ENCODE results near the gene ATP11C.
"Not testable (repeated sequence)": the region's sequence is repeated elsewhere in the genome, so short reads cannot be mapped to it uniquely, and the experiment has no call there.

ATP11C gene

DNA sequence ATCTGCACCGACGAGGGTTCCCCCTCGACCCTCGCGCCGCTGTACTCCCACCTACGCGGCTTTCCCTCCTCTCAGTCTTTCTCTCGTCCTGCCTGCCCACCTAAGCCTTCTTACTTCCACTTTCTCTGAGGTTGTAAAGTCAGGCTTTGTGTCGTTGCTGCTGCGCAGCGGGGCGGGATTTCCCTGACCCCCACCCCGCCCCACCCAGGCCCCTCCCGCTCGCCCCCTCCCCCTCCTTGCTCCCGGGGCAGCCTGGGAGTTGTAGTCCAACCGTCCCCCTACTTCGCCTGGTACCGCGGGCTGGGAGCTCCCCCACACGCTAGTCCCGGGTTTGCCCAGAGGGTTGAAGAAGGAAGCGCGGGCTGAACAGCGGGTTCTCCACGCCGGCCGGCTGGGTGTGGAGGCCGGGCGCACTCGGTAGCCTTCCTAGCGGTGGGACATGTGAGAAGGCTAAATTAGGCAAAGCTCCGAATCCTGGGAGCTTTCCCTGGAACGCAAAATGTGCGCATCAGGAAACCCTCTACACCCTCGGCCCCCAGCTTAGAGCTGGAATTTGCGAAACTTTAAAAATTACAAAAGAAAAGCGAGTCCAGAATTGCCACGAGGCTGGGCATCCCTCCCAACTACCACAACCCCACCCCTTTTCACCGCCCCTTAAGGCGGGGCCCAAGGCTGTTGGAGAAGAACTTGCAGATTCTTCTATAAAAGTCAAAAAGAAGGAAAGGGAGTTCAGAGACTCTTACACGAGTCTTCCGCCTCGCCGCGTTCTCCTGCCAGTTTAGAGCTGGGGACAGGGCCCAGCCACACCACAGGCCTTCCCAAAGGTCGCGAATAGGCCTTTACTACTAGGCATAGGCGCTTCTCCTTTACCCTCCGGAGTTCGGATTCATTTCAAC is at the start of gene ATP11C:
Gene ATP11C, minus strand, starts transcription at position 153 of the 896 bp plus-strand sequence. CDS start 1,011 bp downstream, outside the sequence.
- FAIRE-seq (peak; percentile 87), DNase-seq (ENCODE audit: insufficient read length, low spot score) (peak; percentile 42)

DNA sequence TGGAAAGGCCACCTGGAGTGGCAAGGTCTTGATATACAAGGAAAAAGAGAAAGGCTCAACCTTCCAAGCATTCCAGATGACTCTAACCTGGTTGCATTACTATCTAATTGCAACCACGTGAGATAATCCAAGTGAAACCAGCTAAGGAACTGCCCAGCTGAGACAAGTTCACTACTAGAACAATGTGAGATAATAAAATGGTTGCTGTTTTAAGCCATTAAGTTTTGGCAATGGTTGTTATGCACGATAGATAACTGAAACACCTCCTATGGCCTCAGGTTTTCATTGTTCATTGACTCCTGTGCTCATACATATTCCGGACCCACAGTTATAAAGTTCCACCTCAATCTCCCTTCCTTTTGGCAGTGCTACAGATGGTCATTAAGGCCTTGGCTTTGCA is 41.6 kb upstream of the ATP11C start:
- no peak for DNase-seq (ENCODE audit: insufficient read length, low spot score)
- no peak for FAIRE-seq

DNA sequence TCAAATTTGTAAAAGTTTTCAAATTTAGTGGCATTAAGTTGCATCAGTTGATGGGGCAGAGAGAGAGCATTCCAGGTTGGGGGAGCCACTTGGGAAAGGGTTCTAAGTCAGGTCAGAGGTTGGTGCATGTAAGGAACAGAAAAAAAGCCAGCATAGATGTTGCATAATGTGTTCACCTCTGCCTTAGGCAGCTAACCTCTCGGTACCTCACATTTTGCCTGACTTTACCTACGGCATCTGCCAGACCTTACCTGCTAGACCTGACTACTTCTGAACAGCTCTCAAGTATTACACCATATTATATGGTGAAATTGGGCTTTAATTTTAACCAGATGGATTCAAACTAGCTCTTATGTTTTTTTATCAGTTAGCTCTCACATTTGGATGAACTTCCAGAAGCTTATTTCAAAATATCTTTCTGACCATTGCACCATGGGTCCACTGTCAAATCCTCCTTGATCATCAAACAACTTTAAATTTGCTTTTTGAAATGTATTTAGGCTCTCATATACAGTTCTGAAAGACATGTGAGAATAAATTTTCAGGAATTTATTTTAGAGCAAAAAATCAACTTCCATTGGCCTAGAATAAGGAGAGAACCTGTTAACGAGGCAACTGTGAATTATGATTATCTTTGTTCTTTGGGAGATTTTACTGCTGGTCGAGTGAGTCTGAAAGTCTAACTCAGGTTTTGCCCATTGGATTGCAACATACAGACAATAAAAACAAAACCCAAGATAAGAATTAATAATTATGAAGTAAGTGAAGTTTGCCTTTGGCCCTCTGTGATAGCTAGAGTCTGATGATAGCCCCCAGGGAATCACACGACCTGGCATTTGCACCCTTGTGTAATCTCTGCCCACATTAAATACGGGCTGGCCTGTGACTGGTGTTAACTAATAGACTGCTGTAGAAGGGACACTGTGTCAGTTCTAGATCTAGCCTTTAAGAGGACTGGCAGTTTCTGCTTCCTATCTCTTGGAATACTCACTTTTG is 40.1 kb upstream of the ATP11C start:
- FAIRE-seq (no peak), DNase-seq (ENCODE audit: insufficient read length, low spot score) (no peak)

DNA sequence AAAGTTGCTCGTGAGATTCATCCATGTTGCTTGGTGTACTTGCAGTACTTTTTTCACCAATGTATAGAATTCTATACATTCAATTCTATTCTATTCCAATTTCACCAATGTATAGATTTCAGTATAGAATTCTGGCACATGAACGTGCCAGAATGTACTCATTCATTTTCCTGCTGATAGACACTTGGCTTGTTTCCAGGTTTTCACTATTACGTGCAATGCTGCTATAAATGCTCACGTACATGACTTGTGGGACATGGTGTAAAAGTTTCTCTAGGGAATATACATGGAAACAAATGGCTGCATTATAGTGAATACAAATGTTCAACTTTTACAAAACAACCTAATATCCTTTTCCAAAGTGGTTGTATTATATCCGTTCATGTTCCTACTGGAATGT is 39.3 kb upstream of the ATP11C start:
- DNase-seq (ENCODE audit: insufficient read length, low spot score) = no peak
- FAIRE-seq = no peak

DNA sequence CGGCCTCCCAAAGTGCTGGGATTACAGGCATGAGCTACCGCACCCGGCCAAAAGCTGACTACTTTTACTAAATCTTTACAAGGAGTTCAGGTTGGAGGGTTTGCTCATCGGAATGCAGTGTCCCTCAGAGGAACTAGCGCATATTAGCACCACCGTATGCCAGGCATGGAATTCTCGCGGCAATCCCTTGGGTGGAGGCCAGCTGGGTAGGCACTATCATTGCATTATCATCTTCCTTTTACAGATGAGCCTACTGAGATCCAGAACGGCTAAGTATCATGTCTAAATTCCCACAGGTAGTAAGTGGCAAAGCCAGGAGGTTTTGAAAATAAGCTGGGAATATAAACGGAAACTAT is 38.5 kb upstream of the ATP11C start:
- DNase-seq (ENCODE audit: insufficient read length, low spot score) = no peak
- no peak for FAIRE-seq

DNA sequence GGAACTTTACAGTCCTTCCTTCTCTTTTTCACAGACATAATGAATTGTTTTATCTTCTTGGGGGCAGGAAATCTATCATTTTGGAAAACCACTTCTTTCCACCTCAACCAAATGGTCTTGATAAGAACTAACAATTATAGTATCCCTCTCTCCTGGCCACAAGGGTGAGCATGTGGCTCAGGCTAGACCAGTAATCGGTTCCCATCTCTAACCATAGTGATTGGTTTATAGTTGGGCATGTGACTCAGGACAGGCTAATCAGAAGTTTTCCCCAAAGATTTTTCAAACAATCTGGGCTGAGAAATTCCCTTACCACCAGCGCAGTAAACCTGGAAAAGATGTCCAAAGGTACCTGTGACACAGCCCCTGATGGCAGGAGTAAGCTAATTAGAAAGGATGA is 36.4 kb upstream of the ATP11C start:
- DNase-seq (ENCODE audit: insufficient read length, low spot score) (no peak), FAIRE-seq (no peak)

DNA sequence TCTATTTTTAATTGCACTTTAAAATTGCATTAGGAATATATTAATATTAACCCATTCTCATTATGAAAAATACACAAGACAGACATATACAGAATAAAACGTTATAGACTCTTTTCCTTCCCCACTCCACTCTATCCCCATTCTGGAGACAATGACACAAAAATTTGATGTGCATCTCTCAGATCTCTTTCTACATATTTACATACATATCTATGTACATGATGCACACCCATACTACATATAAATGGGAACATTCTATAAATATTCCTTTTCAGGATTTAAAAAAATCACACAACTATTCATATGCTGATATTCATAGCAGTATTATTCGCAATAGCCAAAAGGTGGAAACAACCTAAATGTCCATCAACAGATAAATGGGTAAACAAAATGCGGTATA is 34.9 kb upstream of the ATP11C start:
- no peak for FAIRE-seq
- DNase-seq (ENCODE audit: insufficient read length, low spot score) = no peak

DNA sequence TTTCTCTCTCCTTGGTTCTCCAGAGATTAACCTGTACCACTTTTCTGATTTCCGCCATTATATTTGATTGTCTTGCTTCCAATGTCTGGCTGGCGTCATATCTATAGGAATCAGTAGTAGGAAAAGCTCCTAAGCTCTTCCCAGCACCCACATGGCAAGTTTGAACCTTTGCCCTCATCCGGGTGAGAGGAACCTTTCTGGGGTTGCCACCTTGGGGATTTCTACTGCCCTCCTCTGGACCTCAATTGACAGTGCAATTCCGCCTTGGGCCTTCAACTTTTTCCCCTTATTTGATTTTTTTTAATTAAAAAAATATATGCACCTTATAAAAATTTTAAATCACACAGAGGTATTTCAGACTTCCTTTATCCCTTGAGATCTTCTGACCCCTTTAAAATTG is 34.4 kb upstream of the ATP11C start:
- FAIRE-seq (peak; percentile 37), DNase-seq (ENCODE audit: insufficient read length, low spot score) (peak; percentile 0)

DNA sequence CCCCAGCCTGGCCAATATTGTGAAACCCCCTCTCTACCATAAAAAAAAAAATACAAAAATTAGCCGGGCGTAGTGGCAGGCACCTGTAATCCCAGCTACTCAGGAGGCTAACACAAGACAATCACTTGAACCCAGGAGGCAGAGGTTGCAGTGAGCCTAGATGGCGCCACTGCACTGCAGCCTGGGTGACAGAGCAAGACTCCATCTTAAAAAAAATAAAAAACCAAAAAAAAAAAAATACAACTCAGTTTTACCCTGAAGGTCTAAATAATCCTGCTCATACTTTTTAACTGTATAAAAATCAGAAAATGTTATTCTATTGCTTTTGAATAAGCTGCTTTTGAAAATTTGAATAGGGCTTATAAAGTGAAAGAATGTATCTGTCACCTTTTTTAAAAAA is 33.3 kb upstream of the ATP11C start:
- FAIRE-seq; DNase-seq (ENCODE audit: insufficient read length, low spot score): not testable (repeated sequence)

DNA sequence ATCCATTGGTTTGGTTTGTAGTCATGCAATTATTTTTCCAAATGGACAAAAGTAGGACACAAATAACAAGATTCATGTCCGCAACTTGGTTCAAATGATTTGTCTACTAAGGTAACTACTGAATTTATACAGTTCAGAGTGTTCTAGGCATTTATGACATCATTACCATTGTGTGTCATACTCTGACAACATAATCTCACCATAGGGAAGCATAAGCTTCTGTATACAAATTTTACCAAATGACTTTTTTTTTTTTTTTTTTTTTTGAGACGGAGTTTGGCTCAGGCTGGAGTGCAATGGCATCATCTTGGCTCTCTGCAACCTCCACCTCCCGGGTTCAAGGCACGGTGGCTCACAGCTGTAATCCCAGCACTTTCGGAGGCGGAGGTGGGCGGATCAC is 32.6 kb upstream of the ATP11C start, which contains the start of gene CXorf66:
Gene CXorf66, minus strand, starts transcription at position 101 of the 400 bp plus-strand sequence. Its CDS starts 25 bp downstream, at position 76.
- no peak for DNase-seq (ENCODE audit: insufficient read length, low spot score)
- FAIRE-seq = no peak

DNA sequence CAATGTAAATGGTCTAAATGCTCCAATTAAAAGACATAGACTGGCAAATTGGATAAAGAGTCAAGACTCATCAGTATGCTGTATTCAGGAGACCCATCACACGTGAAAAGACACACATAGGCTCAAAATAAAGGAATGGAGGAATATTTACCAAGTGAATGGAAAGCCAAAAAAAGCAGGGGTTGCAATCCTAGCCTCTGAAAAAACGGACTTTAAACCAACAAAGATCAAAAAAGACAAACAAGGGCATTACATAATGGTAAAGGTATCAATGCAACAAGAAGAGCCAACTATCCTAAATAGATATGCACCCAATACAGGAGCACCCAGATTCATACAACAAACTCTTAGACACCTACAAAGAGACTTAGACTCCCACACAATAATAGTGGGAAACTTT is 28.2 kb upstream of the ATP11C start:
- not testable (repeated sequence) for DNase-seq (ENCODE audit: insufficient read length, low spot score); FAIRE-seq

DNA sequence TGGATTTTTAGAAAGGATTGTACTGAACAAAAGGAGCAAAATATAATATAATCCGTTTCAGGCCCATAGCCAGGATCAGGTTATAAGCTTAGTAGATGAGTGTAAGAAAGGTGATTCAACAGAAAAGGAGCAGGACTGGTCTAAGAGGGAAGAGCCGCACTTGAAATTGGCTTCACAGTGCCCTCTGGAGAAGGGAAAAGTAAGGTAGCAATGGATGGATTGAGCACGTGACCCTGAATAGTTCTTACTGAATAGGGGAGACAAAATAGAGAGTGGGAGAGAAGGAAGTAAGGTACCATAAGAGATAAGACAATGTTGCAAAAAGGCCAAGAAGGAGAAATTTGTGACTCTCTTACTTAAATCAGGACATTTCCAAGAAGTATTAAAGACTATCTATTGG is 16.9 kb upstream of the ATP11C start:
- FAIRE-seq (no peak), DNase-seq (ENCODE audit: insufficient read length, low spot score) (no peak)

DNA sequence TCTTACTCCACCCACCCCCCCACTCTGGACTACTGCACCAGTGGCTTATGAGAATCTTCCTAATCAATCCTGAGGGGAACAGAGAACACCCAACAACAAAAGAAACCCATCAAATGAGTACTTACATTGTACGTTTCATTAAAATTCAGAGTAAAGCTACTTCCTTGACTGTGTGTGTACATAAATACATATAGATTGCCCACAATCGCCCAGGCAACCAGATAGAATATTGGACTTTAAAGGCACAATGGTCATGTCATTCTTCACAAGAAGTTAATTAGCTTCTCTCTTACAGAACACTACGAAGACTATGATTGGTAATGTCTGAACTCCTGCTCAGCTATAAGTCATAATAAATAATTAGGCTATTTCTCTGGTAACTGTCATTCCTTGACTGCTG is 12.2 kb upstream of the ATP11C start:
- DNase-seq (ENCODE audit: insufficient read length, low spot score) (no peak), FAIRE-seq (no peak)

DNA sequence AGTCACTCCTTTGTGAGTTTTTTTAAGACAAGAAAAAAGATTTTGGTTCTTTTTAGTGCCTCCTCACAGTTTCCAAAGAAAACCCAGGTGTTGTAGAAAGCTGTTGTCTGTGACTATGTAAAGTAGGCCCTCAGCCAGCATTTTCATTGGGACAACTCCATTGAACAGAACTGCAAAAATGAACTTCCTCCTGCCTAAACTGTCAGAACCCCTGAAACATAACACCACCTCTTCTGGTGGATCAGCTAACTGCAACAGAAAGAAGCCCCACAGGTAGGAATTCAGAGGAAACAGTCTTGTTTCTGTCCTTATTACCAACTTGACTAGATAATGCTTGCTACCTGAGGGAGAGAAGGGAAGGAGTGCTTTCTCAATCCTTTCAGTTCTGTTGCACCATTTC is 3.4 kb upstream of the ATP11C start:
- FAIRE-seq = no peak
- DNase-seq (ENCODE audit: insufficient read length, low spot score) = no peak

DNA sequence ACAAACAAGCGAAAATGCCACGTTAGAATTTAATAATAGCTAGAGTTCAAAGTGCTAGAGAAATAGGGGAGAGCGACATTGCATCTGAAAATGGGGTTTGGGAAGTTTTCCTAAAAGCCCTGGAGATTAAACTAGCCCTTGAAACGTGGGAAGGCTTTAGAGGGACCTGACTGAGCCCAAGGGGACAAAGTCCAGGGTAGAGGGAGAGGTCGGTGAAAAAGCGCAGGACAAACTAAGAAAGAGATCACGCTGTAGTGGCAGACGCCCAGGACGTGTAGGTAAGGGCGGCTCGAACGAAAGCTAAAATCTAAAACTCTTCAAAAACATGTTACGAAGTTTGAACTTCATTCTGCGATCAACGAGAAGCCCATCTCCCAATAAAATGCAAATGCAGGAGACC is 1.1 kb upstream of the ATP11C start:
- FAIRE-seq (no peak), DNase-seq (ENCODE audit: insufficient read length, low spot score) (no peak)

DNA sequence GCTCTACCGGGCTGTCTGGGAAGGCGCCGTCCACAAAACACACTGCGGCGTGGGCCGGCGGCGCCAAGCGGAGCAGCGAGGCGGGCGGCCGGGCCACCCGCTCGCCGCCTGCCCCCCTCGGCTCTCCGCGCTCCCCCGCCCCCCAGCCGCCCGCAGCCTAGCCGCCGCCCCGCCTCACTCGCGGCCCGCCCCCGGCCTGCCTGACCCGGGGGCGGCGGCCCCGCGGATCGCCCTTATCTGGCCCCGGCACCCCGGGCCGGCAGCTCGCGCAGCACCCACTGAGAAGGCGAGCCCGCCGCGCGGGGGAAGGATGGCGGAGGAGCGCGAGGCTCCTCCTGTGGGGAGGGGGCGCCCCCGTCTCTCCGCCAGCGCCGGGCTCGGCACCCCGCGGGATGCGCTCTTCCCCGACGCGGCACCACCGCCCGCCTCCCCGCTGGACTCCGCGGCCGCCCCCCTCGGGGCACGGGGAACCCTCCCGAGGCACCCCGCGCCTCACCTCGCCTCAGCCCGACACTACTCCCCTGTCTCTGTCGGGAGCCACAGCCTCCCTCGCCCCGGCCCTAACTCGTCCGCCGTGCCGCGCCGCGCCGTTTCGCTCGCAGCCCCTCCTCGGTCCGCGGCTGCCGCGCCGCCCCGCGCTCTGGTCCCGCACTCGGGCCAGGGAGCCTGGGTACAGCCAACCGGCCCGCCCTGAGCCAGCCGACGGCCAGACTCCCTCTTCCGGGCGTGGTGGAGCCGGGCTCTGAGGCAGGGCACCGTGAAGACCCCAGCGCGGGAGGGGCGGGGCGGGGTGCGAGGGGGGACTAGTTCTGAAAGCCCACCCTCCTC is 566 bp downstream of the ATP11C start:
- FAIRE-seq = no peak
- DNase-seq (ENCODE audit: insufficient read length, low spot score) = no peak

DNA sequence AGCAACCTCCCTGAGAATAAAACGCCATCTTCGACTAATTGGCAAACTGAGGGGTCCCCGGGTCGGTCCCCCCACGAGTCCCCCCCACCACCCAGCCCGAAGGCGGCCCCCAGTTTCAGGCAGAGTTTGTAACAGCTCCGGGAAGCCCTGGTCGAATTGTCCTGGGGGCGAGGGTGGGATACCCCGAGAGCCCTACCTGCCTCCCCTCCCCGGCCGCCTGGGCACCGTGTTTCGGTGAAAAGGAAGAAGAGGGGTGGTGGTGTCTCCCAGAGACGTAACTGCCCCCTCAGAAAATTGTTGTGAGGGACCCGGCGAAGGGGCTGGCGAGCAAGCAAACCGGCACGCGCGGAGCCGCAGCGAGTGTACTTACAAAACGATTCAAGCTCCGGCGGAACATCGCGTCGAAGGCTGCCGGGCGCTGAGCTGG is 1.2 kb downstream of the ATP11C start:
- FAIRE-seq (no peak), DNase-seq (ENCODE audit: insufficient read length, low spot score) (no peak)

DNA sequence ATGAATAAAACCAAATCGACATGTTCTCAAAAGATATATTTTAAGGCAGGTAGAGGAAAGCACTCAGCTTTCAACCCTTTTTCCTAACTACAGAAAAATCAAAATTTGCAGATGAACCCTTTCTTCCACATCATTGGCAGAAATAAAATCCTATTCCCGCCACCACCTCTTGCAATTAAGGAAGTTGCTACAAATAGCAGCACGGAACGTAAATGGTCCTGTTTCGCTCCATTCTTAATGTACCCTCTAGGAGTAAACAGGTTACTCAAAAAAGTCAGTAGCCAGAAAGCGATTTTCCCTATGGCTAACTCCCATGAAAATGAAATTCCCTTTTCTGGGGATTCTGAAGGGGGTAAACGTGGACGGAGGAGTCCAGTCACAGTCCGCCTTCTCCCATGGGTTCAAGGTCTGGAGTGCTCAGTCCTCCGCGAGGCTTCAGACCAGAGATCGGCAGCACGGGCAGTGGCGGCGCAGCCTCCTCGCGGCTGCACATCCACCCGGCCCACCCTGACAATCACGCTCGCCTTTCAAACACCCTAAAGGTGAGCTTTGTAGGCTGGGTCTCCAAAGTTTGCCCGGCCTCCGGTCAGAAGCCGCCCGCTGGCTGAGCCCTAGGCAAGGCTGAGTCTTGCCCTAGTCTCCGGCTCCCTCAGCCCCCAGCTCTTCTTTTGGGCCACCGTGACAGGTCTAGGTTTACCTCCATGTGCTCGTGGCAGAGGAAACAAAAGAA is 1.8 kb downstream of the ATP11C start:
- DNase-seq (ENCODE audit: insufficient read length, low spot score) (no peak), FAIRE-seq (peak; percentile 76)

DNA sequence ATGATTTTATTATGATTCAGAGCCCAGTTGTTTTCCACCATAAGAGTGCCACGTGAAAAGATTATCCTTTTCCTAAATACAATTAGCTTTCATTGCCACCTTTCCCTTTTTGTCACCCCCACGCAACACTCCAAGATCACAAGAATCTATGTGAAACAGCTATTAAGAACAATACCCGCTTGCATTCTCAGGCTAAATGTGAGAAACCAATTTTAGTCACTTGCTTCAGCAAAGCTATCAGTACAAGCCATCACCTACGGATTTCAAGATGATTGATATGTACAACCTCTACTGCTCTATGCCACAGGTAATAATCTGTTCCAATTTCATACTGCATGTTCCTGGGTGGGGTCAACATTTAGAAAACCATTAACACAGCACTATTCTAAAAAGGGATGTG is 2.5 kb downstream of the ATP11C start:
- FAIRE-seq (peak; percentile 92), DNase-seq (ENCODE audit: insufficient read length, low spot score) (no peak)

DNA sequence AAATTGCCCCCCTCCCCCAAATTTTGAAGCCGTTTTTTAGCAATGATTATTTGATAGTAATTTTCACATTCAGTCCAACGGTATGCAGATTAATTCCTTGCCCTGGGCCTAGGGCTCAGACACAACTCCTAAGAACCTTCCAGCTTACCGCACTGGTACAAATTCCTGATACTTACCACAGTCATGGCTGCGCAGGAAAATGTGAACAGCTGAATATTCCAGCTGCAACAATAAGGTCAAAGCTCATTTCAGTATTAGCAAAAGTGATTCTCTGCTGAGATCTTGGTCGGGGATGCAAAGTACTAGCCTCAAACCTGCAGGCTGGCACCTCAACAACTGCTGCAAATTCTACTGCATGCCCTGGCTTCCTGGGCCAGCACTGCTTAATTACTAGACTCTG is 3.0 kb downstream of the ATP11C start:
- DNase-seq (ENCODE audit: insufficient read length, low spot score) (no peak), FAIRE-seq (no peak)

Measured in GM19239 (cell line).